Hepatocyte (in vitro differentiated cells): ENCODE data around the gene CPHXL. TPM values are rescaled to one million over a fixed set of nuclear protein-coding genes. Genes with fewer than 3 reads are reported as not detected.

ENCODE experiments used
- DNase-seq: peaks from one replicate; pipeline ENCODE4 v3.0.0-alpha.2; 2016; ENCODE audit warnings: low spot score
- H2AFZ ChIP-seq: fragments of 200-600 bp; sonication (generic); 2 replicates; pipeline ENCODE4 v1.6.0; 2016; ENCODE audit warnings: antibody characterized with exemption, mild to moderate bottlenecking
- H3K27ac ChIP-seq: fragments of 200-600 bp; sonication (generic); 2 replicates; pipeline ENCODE4 v1.5.1; 2016; ENCODE audit warnings: mild to moderate bottlenecking
- H3K27me3 ChIP-seq: fragments of 200-600 bp; sonication (generic); 2 replicates; pipeline ENCODE4 v1.6.1; 2016
- H3K36me3 ChIP-seq: fragments of 200-600 bp; sonication (generic); replicated peaks from 2 replicates; pipeline ENCODE4 v1.5.1; 2016; ENCODE audit warnings: low read depth; ENCODE audit not compliant: insufficient read depth
- H3K4me1 ChIP-seq: fragments of 200-600 bp; sonication (generic); 2 replicates; pipeline ENCODE4 v1.5.1; 2016; ENCODE audit warnings: mild to moderate bottlenecking, moderate library complexity; ENCODE audit not compliant: insufficient read depth
- H3K4me2 ChIP-seq: fragments of 200-600 bp; sonication (generic); 2 replicates; pipeline ENCODE4 v1.6.0; 2016
- H3K4me3 ChIP-seq: fragments of 200-600 bp; sonication (generic); 2 replicates; pipeline ENCODE4 v1.5.1; 2016; ENCODE audit warnings: mild to moderate bottlenecking
- H3K79me2 ChIP-seq: fragments of 200-600 bp; sonication (generic); 2 replicates; pipeline ENCODE4 v1.6.0; 2017; ENCODE audit warnings: mild to moderate bottlenecking
- H3K9me2 ChIP-seq: fragments of 200-600 bp; sonication (generic); replicated peaks from 2 replicates; pipeline ENCODE4 v1.6.0; 2017; ENCODE audit warnings: mild to moderate bottlenecking; ENCODE audit not compliant: insufficient read depth
- H3K9me3 ChIP-seq: fragments of 200-600 bp; sonication (generic); 2 replicates; pipeline ENCODE4 v1.5.1; 2016; ENCODE audit warnings: low read depth, mild to moderate bottlenecking
- H4K20me1 ChIP-seq: fragments of 200-600 bp; sonication (generic); 2 replicates; pipeline ENCODE4 v1.6.0; 2016; ENCODE audit warnings: mild to moderate bottlenecking; ENCODE audit not compliant: insufficient read depth, poor library complexity, severe bottlenecking
- EZH2 ChIP-seq: fragments of 200-600 bp; sonication (generic); IDR thresholded peaks from 2 replicates; pipeline ENCODE4 v1.6.1; 2016; ENCODE audit warnings: antibody characterized with exemption, mild to moderate bottlenecking, borderline replicate concordance
- EZH2phosphoT487 ChIP-seq: fragments of 200-600 bp; sonication (generic); IDR thresholded peaks from one replicate; pipeline ENCODE4 v1.6.1; 2018; ENCODE audit warnings: antibody characterized with exemption, mild to moderate bottlenecking, low read depth, moderate library complexity; ENCODE audit not compliant: unreplicated experiment, severe bottlenecking
- WGBS: methylation state at CpG from one replicate; pipeline ENCODE4 v1.1.6; 2016; ENCODE audit warnings: low lambda C conversion rate; ENCODE audit errors: missing lambda C conversion rate; 5-methylcytosine and 5-hydroxymethylcytosine counted together
- polyA plus RNA-seq: library from polyadenylated mRNA; unstranded; fragments of >200 nt; fragmentation: Nextera tagmentation; extraction: Ambion mirVana; gene quantifications from 2 replicates; pipeline ENCODE4 v1.2.1, GENCODE V29; 2016
- total RNA-seq: library from RNA; depleted of rRNA; stranded (reverse); fragments of >200 nt; gene quantifications from 2 replicates; pipeline ENCODE4 v1.2.3, GENCODE V29; 2014
- TF ChIP-seq, protein P1 (sequence below): fragments of 200-600 bp; sonication (generic); IDR thresholded peaks from 2 replicates; pipeline ENCODE4 v1.5.1; 2016; ENCODE audit warnings: antibody characterized with exemption, mild to moderate bottlenecking; ENCODE audit not compliant: poor library complexity

CPHXL gene
- total and polyA plus RNA-seq, 2 experiments from 2014 or later: not detected

DNA sequence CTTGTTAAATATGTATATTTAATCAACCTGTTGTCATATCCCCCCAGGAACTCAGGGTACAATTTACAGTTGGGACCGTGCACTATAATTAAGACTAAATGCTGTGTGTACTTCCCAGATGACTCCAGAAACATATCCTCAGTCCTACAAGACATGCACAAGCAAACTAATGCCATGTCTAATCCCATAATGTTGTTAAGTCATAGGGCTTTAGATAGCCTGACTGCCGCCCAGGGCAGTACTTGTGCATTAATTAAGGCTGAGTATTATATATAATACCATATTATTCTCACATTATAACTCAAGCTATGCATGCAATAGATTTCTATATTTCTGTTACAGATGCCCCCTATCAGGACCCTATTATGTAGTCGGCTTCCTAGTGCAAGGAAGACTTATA lies 20.1 kb upstream of the CPHXL start:
- Histone ChIP-seq H3K27me3 (no peaks in the 10 kb centered on the region), H3K4me2 (no peak overlapping the region), H3K79me2 (no peaks in the 10 kb centered on the region), H3K27ac (no peak overlapping the region), H3K4me3 (no peak overlapping the region), H4K20me1 (no peaks in the 10 kb centered on the region), H2AFZ (no peak overlapping the region), H3K9me3 (no peaks in the 10 kb centered on the region), H3K9me2 (no peaks in the 10 kb centered on the region), H3K4me1 (peaks cover 16% of the 10 kb centered on the region), H3K36me3 (no peaks in the 10 kb centered on the region)
- no peak for DNase-seq
- WGBS: 71% methylated on average over 3 of the region's 3 CpGs
- TF ChIP-seq EZH2 (no peak), EZH2phosphoT487 (no peak)
- TF ChIP-seq, protein P1, sequence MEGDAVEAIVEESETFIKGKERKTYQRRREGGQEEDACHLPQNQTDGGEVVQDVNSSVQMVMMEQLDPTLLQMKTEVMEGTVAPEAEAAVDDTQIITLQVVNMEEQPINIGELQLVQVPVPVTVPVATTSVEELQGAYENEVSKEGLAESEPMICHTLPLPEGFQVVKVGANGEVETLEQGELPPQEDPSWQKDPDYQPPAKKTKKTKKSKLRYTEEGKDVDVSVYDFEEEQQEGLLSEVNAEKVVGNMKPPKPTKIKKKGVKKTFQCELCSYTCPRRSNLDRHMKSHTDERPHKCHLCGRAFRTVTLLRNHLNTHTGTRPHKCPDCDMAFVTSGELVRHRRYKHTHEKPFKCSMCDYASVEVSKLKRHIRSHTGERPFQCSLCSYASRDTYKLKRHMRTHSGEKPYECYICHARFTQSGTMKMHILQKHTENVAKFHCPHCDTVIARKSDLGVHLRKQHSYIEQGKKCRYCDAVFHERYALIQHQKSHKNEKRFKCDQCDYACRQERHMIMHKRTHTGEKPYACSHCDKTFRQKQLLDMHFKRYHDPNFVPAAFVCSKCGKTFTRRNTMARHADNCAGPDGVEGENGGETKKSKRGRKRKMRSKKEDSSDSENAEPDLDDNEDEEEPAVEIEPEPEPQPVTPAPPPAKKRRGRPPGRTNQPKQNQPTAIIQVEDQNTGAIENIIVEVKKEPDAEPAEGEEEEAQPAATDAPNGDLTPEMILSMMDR: no peak

DNA sequence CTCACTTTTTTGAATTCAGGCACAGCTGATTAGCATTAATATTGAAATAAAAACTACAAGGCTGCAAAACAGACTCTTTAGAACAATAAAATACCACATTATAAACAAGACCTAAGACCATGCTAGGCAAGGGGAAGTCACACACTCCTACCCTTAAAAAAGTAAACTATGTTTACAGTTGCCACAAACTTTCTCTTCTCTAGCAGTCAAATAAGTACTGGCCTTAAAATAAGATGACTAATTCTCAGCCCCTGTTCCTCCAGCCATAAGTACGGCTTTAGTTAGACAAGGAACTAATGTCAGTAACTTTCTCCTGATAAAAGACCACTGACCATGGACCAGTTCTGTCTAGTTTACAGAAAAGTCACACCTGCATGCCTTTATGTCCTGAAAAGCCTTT lies 19.5 kb upstream of the CPHXL start:
- WGBS: 59% methylated on average over 1 of the region's 1 CpG
- Histone ChIP-seq H3K79me2 (no peaks in the 10 kb centered on the region), H3K4me1 (peaks cover 16% of the 10 kb centered on the region), H3K36me3 (no peaks in the 10 kb centered on the region), H3K27me3 (no peaks in the 10 kb centered on the region), H3K9me2 (no peaks in the 10 kb centered on the region), H3K4me3 (no peak overlapping the region), H3K27ac (no peak overlapping the region), H2AFZ (no peak overlapping the region), H3K4me2 (no peak overlapping the region), H3K9me3 (no peaks in the 10 kb centered on the region), H4K20me1 (no peaks in the 10 kb centered on the region)
- DNase-seq: no peak
- no peak for TF ChIP-seq EZH2
- TF ChIP-seq, protein P1: no peak
- no peak for TF ChIP-seq EZH2phosphoT487

DNA sequence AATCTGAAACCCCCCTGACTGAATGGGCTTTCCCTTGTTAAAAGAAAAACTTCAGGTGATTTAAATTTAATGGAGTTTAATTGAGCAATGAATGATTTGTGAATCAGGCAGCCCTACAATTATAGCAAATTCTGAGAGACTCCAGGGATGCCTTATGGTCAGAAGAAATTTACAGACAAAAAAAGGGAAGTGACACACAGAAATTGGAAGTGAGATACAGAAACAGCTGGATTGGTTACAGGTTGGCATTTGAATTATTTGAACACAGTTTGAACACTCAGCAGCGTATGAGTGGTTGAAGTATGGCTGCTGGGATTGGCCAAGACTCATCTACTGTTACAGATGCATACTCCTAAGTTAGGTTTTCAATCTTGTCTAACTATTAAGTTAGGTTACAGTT lies 19.0 kb upstream of the CPHXL start:
- Histone ChIP-seq H3K4me2 (no peak overlapping the region), H3K27me3 (no peaks in the 10 kb centered on the region), H3K36me3 (no peaks in the 10 kb centered on the region), H3K79me2 (no peaks in the 10 kb centered on the region), H3K4me1 (peaks cover 14% of the 10 kb centered on the region), H3K9me3 (no peaks in the 10 kb centered on the region), H3K9me2 (no peaks in the 10 kb centered on the region), H4K20me1 (no peaks in the 10 kb centered on the region), H3K27ac (no peak overlapping the region), H2AFZ (no peak overlapping the region), H3K4me3 (no peak overlapping the region)
- no peak for DNase-seq
- 87% methylated on average over 1 of the region's 1 CpG for WGBS
- TF ChIP-seq, protein P1: no peak
- TF ChIP-seq EZH2 (no peak), EZH2phosphoT487 (no peak)

DNA sequence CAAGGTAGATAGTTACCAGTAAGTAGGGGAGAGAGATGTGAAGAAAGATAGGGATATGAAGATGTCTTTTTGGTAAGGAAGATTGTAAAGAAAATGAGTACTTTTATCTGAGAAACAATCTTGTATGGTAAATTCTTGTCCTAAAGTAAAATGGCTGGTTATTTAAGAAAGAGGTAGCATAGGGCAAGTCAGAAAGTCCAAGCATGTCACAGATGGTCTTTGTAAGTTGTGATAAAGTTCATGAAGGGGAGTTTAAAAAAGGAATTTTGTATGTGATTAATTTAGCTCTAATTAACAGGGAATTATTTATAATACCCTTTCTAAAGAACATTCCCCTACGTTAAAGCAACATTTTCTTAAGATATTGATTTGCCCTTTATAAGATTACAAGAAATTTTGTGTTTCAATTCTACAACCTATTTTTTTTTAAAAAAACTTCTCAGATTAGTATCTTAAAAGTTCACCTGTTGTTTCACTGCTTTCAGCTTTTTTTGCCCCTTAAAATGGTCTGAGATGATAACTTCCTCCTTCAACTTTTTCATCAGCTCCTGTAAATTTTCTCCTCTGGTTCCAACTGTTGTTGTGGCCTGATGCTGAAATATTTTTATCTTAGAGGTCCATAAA lies 16.2 kb upstream of the CPHXL start:
- Histone ChIP-seq H3K4me1 (peaks cover 6% of the 10 kb centered on the region), H3K4me2 (no peak overlapping the region), H3K36me3 (no peaks in the 10 kb centered on the region), H3K9me3 (no peaks in the 10 kb centered on the region), H4K20me1 (no peaks in the 10 kb centered on the region), H3K27me3 (no peaks in the 10 kb centered on the region), H3K27ac (no peak overlapping the region), H2AFZ (no peak overlapping the region), H3K79me2 (no peaks in the 10 kb centered on the region), H3K4me3 (no peak overlapping the region), H3K9me2 (no peaks in the 10 kb centered on the region)
- no peak for DNase-seq
- TF ChIP-seq, protein P1: no peak
- TF ChIP-seq EZH2phosphoT487 (no peak), EZH2 (no peak)
- 12% methylated on average over 1 of the region's 1 CpG for WGBS
